NCI-H1694 treated with DMSO at 0.1 percent for 48 hours (cell line): ENCODE measurements around the gene TSFM.
"Not testable (repeated sequence)": the region's sequence is repeated elsewhere in the genome, so short reads cannot be mapped to it uniquely, and the experiment has no call there.

Experiments used
- DNase-seq: peaks from one replicate; lab custom pipeline; 2025; lab: John Stamatoyannopoulos, UW

Gene TSFM

GRCh38 chr12:57763881-57764661 is 18.5 kb upstream of the TSFM start:
- no peak for DNase-seq

DNA sequence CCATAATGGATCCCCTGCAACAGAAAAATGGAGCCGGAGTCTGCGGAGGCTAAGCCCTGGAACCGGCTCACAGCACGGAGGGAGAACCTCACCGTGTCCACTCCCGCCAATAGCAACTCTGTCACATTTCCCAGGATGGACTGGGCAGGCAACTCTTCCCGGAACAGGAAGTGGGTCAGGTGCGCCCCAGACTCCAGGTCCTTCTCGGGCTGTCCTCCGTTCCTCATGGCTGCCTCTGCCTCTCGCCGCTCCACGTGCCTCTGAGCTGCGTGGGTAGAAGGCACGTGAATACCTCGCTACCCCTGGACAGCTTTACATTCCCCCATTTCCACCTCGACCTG is 18.0 kb upstream of the TSFM start:
- DNase-seq = no peak

DNA sequence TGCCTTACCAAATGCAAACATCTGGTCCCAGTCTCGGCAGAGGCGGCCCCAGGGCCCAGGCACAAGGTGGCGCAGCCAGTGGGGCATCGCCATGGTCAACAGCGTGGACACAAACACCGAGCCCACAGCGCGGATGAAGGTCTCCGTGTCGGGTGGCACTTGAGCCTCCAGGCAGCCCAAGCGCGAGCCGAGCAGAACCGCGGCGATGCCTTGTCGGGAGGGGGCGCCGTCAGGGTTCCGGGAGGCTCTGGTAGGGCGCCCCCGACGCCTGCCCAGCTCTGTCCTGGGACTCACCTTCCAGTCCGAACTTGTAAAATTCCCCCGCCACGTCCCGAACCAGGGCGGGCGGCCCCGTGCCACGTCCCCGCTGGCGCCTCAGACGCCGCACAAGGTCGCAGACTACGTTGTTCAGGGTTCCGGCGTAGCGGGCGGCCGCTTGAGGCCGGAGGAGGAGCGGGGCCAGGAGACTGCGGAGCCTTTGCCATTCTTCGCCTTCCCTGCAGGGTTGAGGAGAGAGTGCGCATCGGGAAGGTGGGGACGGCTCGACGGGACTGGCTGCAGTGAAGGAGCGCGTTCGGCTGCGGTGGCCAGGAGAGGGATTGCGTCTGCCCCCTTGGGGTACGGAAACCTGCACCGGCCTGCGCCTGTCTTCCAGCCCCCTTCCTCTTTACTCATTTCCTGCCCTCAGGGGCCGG is 17.4 kb upstream of the TSFM start:
- no peak for DNase-seq

DNA sequence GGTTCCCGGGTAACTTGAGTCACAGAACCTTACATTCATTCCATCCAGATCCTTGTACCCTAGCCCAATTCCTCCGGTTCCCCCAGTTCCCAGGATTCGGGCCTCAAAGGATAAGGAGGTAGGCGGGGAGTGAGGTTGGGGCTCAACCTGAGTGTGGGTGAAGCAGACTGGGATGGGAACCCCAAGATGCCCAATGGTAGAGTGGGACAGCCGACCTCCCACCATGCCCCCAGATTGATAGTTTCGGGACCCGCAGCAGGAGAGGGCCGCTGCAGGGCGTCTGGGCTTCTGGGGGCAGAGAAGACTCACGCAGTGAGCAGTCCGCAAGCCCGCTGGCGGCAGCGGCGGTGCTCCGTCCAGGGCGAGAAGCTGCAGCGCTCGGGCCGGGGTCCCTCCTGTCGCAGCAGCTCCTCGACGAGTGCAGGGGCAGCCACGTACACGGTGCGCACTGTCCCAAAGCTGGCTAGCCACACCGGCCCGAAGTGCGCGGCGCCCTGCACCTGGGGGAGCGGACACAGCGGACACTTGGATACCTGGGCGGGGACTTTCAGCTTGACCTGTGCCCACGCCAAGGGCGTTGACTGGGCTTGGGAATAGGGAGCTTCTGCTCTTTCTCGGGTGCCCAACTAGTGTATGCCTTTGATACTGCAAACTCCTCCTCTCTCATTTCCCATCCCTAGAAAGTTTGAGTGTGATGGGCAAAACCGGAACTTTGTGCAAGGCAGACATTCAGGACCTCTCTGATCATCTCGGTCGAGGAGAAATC is 16.7 kb upstream of the TSFM start:
- no peak for DNase-seq

DNA sequence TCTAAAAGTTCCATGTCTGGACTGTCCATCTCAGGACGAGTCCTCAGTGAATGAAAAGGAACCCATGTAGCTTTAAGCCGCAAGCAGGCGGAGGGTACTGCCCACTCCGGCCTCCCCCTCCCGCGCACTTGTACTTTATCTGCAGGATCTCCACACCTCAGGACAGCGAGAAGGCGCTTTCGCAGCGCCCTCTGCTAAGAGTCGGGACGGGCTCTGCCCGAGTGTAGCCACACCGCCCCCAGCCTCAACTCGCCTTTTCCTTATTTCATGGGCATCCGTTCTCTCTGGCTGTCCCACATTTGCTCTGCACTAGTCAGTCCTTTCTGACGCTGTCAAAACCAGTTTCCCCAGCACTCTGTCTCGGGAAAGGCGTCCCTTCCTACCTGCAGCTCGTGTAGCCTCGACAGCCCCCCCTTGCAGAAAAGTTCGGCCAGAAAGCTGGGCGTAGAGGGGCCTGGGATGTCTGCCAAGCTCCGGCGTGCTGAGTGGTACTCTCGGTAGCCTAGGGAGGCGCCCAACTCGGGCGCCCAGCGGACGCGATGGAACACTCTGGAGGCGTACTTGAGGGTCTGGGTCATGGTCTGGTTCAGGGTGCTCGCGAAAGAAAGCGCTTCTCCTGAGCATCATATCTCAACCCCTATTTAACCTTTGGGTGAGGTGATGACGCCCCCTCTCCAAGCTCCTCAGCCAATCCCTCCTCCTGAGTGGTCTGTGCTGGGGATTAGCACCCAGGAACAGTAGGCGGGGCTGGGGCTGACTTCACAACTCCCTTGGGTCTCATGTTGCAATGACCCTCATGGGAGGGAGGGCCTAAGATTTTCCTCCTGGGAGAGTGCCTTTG is 15.9 kb upstream of the TSFM start, which contains the start of gene CYP27B1:
Gene CYP27B1 (minus strand): TSS at position 615 of the 841 bp plus-strand sequence. CDS start 37 bp downstream, at position 578.
- DNase-seq = no peak

DNA sequence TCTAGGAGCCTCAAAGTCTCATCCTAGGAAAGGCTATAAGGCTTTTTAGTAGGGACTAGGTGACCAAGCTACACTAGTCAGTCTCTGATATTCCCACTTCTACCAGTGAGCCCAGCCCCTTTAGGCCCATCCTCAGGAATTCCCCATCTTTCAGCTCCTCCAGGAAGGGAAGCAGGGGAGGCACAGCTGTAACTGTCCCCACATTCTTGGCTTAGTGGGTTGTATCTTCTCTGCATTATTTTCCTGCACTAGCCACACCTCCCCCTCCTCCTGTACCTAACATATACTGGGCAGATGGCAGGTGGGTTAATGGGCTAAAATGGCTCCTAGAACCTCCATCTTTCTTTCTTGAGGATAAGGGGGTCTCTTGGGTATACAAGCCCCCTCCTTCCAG is 15.3 kb upstream of the TSFM start:
- no peak for DNase-seq

DNA sequence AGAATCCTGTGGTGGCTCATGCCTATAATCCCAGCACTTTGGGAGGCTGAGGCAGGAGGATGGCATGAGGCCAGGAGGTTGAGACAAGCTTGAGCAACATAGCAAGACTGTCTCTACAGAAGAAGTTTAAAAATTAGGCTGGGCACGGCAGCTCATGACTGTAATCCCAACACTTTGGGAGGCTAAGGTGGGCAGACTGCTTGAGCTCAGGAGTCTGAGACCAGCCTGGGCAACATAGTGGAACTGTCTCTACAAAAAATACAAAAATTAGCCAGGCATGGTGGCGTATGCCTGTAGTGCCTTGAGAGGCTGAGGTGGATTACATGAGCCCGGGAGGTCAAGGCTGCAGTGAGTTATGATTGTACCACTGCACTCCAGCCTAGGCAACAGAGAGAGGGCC is 14.7 kb upstream of the TSFM start:
- no peak for DNase-seq

GRCh38 chr12:57769594-57769993 is 13.0 kb upstream of the TSFM start:
- no peak for DNase-seq

DNA sequence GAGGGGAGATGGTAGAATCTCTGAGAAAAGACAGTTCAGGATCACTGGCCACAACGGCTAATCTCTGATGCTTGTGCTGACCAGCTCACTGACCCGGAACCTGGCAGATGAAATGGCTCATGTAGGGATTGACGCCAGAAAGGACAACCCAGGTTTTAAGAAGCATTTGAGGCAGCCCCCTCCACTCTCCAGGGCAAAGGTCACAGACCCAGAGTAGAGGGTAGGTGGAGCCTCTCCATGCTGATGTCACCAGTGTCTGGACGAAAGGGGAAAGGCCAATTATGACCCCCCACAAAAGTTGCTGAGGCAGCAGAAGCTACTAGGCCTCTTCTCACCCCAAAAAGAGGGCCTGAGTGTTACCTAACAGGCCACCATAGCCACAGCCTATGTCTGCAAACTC is 11.9 kb upstream of the TSFM start:
- no peak for DNase-seq

- peak; percentile 79 for DNase-seq
Observed at GRCh38 chr12:57771236-57771872, 11.2 kb upstream of the TSFM start.

GRCh38 chr12:57771873-57772428 is 10.6 kb upstream of the TSFM start, which contains the start of gene METTL1:
Gene METTL1, minus strand, starts transcription at chr12:57772105. Its CDS starts 22 bp downstream, at chr12:57772083.
- peak; percentile 90 for DNase-seq

GRCh38 chr12:57772429-57773322 is 9.9 kb upstream of the TSFM start, which contains the start of gene EEF1AKMT3:
Gene EEF1AKMT3, plus strand, starts transcription at chr12:57772614. Its CDS starts 111 bp downstream, at chr12:57772725.
- peak; percentile 42 for DNase-seq

- not testable (repeated sequence) for DNase-seq
Observed at GRCh38 chr12:57774634-57775033, 8.0 kb upstream of the TSFM start.

- no peak for DNase-seq
Observed at GRCh38 chr12:57775044-57775443, 7.5 kb upstream of the TSFM start.

GRCh38 chr12:57775563-57776246 is 6.9 kb upstream of the TSFM start:
- DNase-seq = no peak

- no peak for DNase-seq
Observed at GRCh38 chr12:57776247-57776587, 6.4 kb upstream of the TSFM start.

- no peak for DNase-seq
Observed at GRCh38 chr12:57777367-57777766, 5.2 kb upstream of the TSFM start.

DNA sequence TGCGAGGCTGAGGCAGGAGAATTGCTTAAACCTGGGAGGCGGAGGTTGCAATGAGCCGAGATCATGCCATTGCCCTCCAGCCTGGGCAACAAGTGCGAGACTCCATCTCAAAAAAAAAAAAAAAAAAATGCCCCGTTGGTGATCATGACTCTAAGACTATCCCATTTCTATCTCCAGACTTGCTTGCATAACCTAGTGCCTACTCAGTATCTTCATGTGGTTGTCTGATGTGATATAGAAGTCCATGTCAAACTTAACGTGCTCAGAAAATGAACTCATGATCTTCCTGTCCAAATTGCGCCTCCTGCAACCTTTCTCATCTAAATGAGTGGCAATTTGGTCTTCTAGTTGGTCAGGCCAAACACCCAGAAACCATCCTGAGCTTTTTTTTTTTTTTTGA is 4.7 kb upstream of the TSFM start:
- no peak for DNase-seq

DNA sequence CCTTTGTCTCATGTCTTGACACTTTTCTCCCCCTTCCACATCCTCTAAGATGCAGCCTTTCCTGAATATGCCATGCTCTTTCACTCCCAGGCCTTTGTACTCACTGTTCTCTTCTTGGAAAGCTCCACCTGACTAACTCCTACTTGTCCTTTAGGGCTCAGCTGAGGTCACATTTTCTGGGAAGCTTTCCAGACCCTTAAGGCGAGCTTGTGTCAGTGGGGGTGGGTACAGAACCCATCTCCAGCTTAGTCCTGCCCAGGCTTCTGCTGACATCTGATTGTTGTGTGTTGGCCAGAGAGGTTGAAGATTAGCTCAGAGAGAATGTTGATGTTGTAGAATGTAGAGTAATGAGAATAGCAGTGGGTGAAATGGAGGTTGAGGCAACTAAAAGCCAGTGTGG is 2.9 kb upstream of the TSFM start:
- no peak for DNase-seq
